ENCODE results near the gene PARM1.

The PARM1 gene

DNA sequence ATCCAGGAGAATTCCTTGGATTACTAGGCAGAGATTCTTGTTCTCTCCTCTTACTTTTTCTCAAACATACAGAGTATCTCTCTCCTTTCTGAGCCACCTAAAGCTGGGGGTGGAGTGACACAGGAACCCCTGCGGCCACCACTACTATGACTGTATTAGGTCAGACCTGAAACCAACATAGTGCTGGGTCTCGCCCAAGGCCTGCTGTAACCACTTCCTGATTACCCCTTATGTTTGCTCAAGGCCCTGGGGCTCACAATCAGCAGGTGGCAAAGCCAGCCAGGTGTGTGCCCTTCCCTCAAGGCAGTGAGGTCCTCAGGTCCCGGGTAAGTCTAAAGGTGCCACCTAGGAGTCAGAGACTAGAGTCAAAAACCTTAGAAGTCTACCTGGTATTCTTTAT lies 166.4 kb downstream of the PARM1 start:
- DNase-seq = no peak
